HG03520 (cell line): ENCODE measurements around the gene COMTD1.
"Not testable (repeated sequence)": the region's sequence is repeated elsewhere in the genome, so short reads cannot be mapped to it uniquely, and the experiment has no call there.

ENCODE experiments used
- ATAC-seq: cut with Tn5 transposase; IDR thresholded peaks from one replicate; pipeline ENCODE4 v1.9.1; 2021; ENCODE audit warnings: mild to moderate bottlenecking, moderate library complexity; ENCODE audit not compliant: unreplicated experiment

The COMTD1 gene

DNA sequence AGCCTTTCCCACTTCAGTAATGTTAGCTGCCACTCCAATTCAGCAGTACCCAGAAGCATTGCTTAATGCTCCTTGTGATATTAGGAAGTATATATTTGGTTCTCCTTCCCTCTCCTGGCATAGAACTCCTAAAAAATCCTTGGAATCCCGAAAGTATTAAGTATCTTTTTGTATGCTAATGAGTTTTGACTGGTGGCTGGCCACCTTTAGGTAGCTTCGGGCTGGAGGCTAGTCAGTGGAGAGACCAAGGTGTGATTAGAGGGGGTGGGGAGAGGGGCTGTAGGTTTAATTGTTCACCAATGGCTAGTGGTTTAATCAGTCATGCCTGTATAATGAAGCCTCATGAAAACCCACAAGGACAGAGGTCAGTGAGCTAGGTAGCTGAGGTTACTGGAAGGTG, 12.2 kb downstream of the COMTD1 start:
- no peak for ATAC-seq

DNA sequence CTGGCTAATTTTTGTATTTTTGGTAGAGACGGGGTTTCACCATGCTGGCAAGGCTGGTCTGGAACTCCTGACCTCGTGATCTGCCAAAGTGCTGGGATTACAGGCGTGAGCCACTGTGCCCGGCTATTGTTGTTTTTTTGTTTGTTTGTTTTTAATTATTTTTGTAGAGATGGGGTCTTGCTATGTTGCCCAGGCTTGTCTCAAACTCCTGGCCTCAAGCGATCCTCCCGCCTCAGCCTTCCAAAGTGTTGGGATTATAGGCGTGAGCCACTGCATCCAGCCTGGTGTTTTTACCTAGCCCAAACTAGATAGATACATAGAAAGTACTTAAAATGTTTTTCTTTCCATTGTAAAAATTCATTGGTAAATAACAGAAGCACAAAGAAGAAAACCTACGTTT, 14.3 kb downstream of the COMTD1 start:
- ATAC-seq: not testable (repeated sequence)

DNA sequence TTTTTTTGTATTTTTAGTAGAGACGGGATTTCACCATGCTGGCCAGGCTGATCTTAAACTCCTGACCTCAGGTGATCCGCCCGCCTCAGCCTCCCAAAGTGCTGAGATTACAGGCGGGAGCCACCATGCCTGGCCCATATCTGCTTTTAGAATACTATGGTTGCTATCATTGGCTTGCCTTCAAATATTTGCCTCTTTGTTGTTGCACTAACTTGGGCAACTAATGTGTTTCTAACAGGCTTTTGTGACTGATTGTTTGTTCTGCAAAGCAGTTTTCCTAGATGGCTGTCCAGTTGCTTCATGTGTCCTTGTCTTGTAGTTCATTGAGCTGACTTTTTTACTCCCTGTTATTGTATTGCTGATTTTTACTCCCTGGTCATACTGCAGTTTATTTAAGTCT, 15.5 kb downstream of the COMTD1 start:
- no peak for ATAC-seq

- no peak for ATAC-seq
These were observed 23.4 kb downstream of the COMTD1 start for GRCh38 chr10:75212343-75212742.

DNA sequence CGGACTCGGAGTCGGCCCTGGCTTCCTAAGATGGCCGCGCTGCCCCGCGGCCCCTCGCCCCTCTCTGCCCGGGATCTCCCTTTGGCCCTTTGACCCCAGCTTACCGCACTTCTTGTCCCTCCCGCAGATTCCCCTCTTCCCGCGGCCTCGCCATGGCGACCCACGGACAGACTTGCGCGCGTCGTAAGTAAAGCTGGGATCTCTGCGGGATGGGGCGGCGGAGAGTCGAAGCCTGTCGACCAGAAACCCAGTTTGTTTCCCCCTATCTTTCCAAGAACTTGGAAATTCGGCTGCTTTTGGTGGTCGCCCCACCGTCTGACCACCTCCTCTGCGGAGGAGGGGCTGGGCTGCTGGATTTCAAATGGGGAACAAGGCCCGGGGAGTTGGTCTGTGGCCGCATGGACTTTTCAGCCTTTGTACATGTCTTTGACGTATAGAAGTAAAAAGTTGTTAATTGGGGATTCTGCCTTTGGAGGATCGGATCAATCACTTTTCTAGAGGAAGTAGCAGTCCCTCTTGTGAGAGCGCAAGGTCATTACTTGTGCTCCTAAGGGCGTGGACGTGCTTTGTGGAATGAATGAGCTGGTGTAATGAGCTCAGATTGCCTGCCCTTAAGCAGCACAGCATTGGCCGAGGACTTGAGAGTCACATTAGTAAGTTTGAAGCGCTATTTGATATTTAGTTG, 24.6 kb downstream of the COMTD1 start:
- ATAC-seq: no peak

GRCh38 chr10:75210282-75211006, 25.3 kb downstream of the COMTD1 start, which contains the start of gene VDAC2:
Gene VDAC2 (plus strand): TSS chr10:75210796. CDS start chr10:75211159, 363 bp downstream.
- ATAC-seq: peak; percentile 78

DNA sequence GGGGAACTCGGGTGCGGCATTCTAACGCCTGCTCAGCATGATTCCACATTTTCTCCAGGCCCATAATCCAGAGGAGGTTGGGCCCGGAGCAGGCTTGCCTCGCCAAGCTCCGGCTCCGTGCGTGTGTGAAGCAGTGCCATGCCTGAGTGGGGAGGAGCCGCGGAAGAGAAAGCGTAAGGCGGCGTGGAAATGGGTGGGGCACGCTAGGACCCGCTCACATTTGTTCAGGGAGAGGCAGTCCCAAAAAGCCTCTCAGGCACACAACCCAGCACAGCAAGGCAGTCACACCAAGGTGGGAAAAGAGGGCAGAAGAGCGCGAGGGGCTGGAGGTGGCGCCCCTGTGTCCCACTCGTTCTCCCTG, 25.9 kb downstream of the COMTD1 start:
- ATAC-seq: peak; percentile 34

GRCh38 chr10:75209086-75209920, 26.5 kb downstream of the COMTD1 start:
- no peak for ATAC-seq

DNA sequence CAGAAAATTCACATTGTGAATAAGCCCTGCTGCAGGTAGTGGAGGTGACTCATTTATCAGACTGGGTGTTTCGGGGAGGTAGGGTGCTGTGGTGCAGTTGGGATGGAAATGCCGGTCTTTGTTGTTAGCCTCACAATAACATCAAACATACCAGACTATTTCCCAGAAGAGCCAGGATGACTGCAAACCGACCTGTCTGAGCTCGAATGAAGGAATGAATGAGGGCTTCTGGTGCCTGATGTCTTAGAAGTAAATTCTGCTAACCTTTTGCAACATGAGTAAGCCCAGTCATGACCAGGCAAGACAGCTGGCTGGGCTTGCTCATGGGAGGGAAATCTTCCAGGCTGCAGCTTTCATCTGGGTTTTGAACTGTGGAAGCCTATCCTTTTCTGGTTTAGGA, 27.6 kb downstream of the COMTD1 start:
- no peak for ATAC-seq

GRCh38 chr10:75207857-75208144, 28.0 kb downstream of the COMTD1 start:
- ATAC-seq: no peak

DNA sequence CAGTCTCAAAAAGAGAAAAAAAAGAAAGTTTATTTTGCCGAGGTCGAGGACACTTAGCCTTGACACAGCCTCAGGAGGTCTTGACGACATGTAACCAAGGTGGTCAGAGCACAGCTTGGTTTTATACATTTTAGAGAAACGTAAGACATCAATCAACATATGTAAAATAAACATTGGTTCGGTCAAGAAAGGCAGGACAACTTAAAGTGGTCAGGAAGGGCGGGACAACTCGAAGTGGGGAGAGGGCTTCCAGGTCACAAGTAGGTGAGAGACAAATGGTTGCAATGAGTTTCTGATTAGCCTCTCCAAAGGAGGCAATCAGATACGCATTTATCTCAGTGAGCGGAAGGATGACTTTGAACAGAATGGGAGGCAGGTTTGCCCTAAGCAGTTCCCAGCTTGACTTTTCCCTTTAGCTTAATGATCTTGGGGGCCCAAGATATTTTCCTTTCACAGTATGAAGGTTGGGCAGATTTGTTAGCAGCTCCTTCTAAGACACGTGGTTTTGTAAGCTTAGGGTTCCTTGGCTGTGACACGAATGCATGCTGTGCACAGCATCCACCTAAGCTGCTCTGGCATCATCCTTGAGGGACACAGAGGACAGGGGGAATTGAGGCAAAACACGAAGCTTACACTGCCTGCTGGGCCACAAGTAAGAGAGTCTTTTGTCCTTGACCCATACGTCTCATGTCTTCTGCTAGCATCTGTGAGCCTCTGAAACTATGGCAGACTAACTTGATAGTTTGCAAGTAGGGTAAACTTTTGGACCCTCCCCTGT, 28.5 kb downstream of the COMTD1 start:
- ATAC-seq: no peak

- not testable (repeated sequence) for ATAC-seq
These were observed 29.1 kb downstream of the COMTD1 start for GRCh38 chr10:75206638-75207037.

DNA sequence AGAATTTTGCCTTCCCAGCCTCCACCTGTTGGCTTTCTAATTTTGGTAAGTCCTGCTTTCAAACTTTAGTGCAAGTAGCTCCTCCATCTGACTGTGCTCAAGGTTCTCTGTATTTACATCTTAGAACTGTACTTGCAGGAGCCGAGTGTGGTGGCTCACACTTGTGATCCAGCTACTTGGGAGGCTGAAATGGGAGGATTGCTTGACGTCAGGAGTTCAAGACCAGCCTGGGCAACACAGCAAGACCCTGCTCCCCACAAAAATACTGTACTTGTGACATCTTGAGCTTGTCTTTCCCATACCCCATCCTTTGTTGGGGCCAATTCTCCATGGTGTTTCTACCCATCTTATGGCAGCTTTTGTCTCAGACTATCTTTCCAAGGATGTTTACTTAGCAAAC, 29.8 kb downstream of the COMTD1 start:
- ATAC-seq: no peak

GRCh38 chr10:75203724-75204123, 32.0 kb downstream of the COMTD1 start:
- ATAC-seq: no peak

DNA sequence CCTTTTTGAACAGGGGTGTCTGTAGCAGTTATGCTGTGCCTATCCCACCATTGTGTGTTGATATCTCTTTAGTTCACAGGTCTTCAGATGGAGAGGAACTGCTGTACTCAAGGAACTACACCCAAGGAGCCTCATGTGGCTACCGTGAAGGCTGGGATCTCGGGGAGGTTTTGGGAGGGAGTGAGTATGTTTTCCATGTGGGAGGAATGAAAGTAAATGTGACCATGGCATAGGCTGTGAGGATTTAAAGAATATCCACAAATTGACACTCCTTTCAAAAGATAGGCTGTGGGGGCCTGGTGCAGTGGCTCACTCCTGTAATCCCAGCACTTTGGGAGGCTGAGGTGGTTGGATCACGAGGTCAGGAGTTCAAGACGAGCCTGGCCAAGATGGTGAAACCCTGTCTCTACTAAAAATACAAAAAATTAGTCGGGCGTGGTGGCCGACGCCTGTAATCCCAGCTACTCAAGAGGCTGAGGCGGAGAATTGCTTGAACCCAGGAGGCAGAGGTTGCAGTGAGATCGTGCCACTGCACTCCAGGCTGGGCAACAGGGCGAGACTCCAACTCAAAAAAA, 32.6 kb downstream of the COMTD1 start:
- not testable (repeated sequence) for ATAC-seq

DNA sequence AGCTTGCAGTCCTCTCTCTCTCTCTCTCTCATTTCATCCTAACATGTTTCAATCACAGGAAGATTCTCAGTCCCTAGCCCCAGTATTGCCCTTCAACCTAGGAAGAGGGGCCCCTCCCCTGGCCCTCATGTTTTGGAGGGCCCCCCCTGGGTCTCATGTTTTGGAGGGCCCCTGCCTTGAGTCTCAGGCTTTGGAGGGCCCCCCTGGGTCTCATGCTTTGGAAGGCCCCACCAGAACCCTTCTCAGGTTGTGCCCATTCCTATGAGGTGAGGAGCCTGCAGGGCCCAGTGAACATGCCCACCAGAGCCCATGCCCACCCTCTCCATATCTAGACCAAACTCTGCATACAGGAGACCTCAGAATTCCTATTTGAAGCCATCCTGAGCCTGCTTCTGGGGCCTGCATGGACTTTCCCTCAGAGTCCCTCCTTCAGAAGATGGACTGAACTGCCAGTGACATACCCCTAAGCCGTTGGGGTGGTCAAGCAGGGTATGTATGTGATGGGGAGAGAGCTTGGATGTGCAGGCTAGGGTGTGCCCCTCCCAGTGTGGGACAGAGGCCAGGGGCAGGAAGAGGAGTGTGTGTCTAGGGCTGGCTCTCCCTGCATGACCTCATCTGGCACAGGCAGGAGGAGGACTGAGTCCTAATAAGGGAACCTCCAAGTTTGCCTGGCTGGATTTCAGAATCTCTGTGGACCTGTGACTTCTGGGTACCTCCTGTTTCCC, 33.3 kb downstream of the COMTD1 start:
- no peak for ATAC-seq

DNA sequence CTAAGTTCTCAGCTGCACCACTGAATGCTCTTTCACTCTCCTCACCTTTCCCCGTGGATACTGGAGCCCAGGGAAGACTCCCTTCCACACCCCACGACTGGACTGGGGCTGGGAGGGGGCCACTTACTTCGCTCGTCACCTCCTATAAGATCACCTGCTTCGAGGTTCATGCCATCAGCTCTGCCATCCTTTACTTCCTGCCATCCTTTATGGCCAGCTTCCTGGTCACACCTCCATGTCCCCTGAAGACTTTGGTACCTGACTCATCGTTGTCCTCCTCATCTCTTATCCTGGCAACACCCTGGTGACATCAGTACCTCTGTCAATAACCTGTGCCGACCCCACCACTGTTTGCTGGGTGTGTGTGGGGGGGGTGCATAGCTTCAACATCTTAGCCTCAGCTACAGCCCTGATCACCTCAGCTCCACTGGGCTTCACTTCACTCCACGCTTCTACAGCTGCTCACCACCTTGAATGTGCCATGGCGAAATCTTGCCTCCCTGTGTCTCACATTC, 33.9 kb downstream of the COMTD1 start:
- ATAC-seq: no peak

DNA sequence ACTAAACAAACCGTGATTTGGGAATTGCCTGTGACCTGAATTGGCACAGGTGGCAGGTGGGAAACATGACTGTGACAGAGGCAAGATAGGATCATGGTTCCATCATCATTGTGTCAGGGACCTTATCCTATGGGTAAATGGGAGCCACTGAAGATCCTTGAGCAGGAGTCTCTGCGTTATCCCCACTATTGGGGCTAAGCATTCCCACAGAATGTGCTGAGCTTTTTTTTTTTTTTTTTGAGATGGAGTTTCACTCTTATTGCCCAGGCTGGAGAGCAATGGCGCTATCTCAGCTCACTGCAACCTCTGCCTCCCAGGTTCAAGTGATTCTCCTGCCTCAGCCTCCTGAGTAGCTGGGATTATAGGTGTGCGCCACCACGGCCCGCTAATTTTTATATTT, 35.8 kb downstream of the COMTD1 start:
- ATAC-seq: not testable (repeated sequence)

- no peak for ATAC-seq
These were observed 37.9 kb downstream of the COMTD1 start for GRCh38 chr10:75197906-75198305.

DNA sequence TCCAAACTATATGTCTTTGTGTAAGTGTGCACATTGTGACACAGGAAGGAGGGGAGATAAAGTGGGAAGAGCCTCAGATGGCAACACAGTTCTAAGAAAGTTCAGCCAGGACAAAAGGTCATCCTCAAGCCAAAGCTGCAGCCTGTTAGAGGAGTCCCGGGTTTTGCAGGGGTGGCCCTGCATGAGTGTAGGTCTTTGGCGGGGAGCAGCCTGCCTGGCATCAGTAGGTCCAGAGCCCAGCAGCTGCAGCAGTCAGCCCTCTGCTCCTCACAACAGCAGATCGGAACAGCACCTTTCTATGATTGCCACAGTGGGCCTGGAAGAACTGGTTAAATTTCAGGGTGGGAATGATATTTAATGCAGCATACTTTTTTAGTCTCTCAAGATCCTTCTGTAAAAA, 38.7 kb downstream of the COMTD1 start:
- no peak for ATAC-seq
